Spinal cord (tissue), 10 donors: ENCODE data around the gene GDPD5. TPM values are rescaled to one million over a fixed set of nuclear protein-coding genes. Genes with fewer than 3 reads are reported as not detected.

ENCODE experiments used
- DNase-seq, 6 donors: peaks; one replicate each; pipeline versions ENCODE4 v3.0.0 to v3.0.0-alpha.2; 2013 to 2015; ENCODE audit warnings: low spot score in 6 of 6, low read depth in 4 of 6
- H3K27ac ChIP-seq: one replicate; pipeline ENCODE4 v1.5.1; 2013; ENCODE audit warnings: low read depth, low read length, control low read depth
- H3K27me3 ChIP-seq: one replicate; pipeline ENCODE4 v1.6.1; 2013; ENCODE audit warnings: low read length; ENCODE audit not compliant: control insufficient read depth, insufficient read depth
- H3K36me3 ChIP-seq: one replicate; pipeline ENCODE4 v1.6.1; 2013; ENCODE audit warnings: low read length; ENCODE audit not compliant: control insufficient read depth, insufficient read depth
- H3K4me1 ChIP-seq: one replicate; pipeline ENCODE4 v1.6.1; 2013; ENCODE audit warnings: low read length; ENCODE audit not compliant: control insufficient read depth, insufficient read depth
- H3K4me3 ChIP-seq: one replicate; pipeline ENCODE4 v1.5.1; 2013; ENCODE audit warnings: low read depth, low read length, control low read depth
- H3K9me3 ChIP-seq: one replicate; pipeline ENCODE4 v1.6.1; 2013; ENCODE audit warnings: low read length; ENCODE audit not compliant: control insufficient read depth, insufficient read depth
- WGBS: methylation state at CpG from one replicate; pipeline ENCODE4 v1.1.5; 2013; ENCODE audit warnings: missing lambda C conversion rate; ENCODE audit not compliant: insufficient coverage; 5-methylcytosine and 5-hydroxymethylcytosine counted together
- long read RNA-seq, 4 donors: transcript quantifications; one replicate each; lab custom pipeline, GENCODE V29; 2026
- polyA plus RNA-seq, 2 donors: library from polyadenylated mRNA; unstranded; fragments of 120-200 nt; gene quantifications; one replicate each; pipeline ENCODE4 v1.2.1, GENCODE V29; 2013; ENCODE audit not compliant: insufficient read length in 2 of 2
- total RNA-seq, 2 donors: library from RNA; depleted of rRNA in 1 of 2; stranded (reverse); fragments of 120-200 nt in 1 of 2; fragments of >200 nt in 1 of 2; gene quantifications; one replicate each; pipeline versions ENCODE4 v1.2.3 to v1.2.4, GENCODE V29; 2013 to 2014
- donor health status: healthy.

GDPD5 gene
- total RNA-seq, result 10 to 100 TPM; 13.7 to 30.0 TPM
- polyA plus RNA-seq, result 10 to 100 TPM; 34.1 to 48.4 TPM
- long read RNA-seq, donor 1, partial matches to known transcripts, result 0 of 3 reads
- long read RNA-seq, donor 1, other reads (novel, unspliced or antisense), result 0 of 3 reads
- long read RNA-seq, donor 2, partial matches to known transcripts, result 0 of 2 reads
- long read RNA-seq, donor 2, other reads (novel, unspliced or antisense), result 0 of 2 reads
- long read RNA-seq, donor 3, result 0 reads
- long read RNA-seq, donor 4, result 0 reads

GRCh38 chr11:75525433-75526191 lies at the start of gene GDPD5:
Gene GDPD5 (minus strand): TSS chr11:75525941. CDS start chr11:75477735, 48,206 bp downstream.
- Histone ChIP-seq H3K4me3 (peak within 1 kb of the TSS; percentile 71), H3K27ac (no peak within 1 kb of the TSS), H3K4me1 (peaks cover 62% of the 10 kb centered on the region), H3K27me3 (peaks cover 19% of the 10 kb centered on the region), H3K36me3 (peaks cover 2% of the 10 kb centered on the region), H3K9me3 (no peaks in the 10 kb centered on the region)
- WGBS, result 0% methylated on average over 94 of the region's 99 CpGs
- DNase-seq, result peak; percentile 68 to 96 (median 80)

DNA sequence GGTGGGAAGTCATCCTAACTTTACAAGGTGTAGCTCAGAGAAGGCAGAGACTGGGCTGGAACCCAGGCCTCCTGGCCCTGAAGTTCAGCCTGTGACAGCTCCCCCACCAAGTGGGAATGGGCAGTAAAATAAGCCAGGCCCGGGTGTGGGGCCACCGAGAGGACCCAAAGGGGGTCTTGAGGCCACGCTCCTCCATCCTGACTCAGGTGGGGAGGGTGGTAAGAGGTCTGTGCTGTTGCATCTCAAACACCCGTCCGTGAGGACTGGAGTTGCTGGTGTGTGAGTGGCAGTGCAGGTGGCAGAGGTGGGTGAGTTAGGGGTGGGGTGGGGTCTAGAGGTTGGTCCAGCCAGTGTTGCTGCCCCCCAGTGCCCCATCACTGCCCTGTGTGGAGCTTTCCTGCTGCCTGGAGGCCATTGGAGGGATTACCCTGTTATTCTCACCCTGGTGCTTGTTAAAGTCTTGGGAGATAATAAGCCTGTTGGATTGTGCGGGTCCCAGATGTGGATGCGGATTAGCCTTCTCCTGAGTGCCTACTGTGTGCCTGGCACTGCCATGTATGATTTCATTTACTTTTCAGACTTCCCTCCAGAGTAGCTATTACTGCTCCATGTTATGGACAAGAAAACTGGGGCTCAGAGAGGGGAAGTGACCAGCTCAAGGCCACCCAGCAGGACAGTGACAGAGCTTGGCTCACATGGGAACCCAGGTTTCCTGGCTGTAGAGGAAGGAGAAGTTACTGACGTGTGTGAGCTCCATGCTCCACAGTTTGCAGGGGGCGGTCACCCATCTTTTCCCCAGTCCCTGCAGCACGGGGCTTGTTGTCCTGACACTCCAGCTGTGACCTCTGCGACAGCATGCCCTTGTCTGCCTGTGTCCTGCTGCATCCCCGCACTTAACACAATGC lies 49.2 kb upstream of the GDPD5 start:
- Histone ChIP-seq H3K27ac (no peak overlapping the region), H3K4me3 (no peak overlapping the region), H3K36me3 (peaks cover 19% of the 10 kb centered on the region), H3K9me3 (no peaks in the 10 kb centered on the region), H3K27me3 (no peaks in the 10 kb centered on the region), H3K4me1 (peaks cover 8% of the 10 kb centered on the region)
- no peak for DNase-seq
- WGBS, result 75% methylated on average over 10 of the region's 12 CpGs

- 68% methylated on average over 7 of the region's 8 CpGs for WGBS
- no peak overlapping the region for H3K27ac ChIP-seq
- DNase-seq, result no peak
- no peaks in the 10 kb centered on the region for H3K9me3 ChIP-seq
- H3K27me3 ChIP-seq, result no peaks in the 10 kb centered on the region
- H3K36me3 ChIP-seq, result peaks cover 35% of the 10 kb centered on the region
- H3K4me1 ChIP-seq, result peaks cover 8% of the 10 kb centered on the region
- no peak overlapping the region for H3K4me3 ChIP-seq
These were observed 47.0 kb upstream of the GDPD5 start for GRCh38 chr11:75572744-75573143.

DNA sequence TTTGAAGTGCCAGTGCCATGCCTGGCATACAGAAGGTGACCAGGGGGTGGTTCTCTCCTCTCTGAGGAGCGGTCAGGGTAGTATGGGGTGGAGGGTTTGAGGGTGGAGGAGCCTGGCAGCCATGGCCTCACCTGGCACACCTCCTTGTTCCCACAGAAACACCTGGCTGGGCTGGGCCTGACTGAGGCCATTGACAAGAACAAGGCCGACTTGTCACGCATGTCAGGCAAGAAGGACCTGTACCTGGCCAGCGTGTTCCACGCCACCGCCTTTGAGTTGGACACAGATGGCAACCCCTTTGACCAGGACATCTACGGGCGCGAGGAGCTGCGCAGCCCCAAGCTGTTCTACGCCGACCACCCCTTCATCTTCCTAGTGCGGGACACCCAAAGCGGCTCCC lies 45.9 kb upstream of the GDPD5 start:
- Histone ChIP-seq H3K27me3 (no peaks in the 10 kb centered on the region), H3K27ac (no peak overlapping the region), H3K9me3 (no peaks in the 10 kb centered on the region), H3K36me3 (peaks cover 42% of the 10 kb centered on the region), H3K4me3 (no peak overlapping the region), H3K4me1 (peaks cover 5% of the 10 kb centered on the region)
- no peak for DNase-seq
- 95% methylated on average over 13 of the region's 14 CpGs for whole genome bisulfite sequencing

- H3K4me3 ChIP-seq, result no peak overlapping the region
- H3K36me3 ChIP-seq, result peaks cover 48% of the 10 kb centered on the region
- H3K27ac ChIP-seq, result no peak overlapping the region
- 87% methylated on average over 7 of the region's 9 CpGs for WGBS
- no peak for DNase-seq
- H3K4me1 ChIP-seq, result no peaks in the 10 kb centered on the region
- no peaks in the 10 kb centered on the region for H3K9me3 ChIP-seq
- no peaks in the 10 kb centered on the region for H3K27me3 ChIP-seq
These were observed 44.9 kb upstream of the GDPD5 start for GRCh38 chr11:75570559-75571139.

GRCh38 chr11:75568616-75569219 lies 43.0 kb upstream of the GDPD5 start:
- Histone ChIP-seq H3K27ac (no peak overlapping the region), H3K4me1 (peaks cover 12% of the 10 kb centered on the region), H3K9me3 (no peaks in the 10 kb centered on the region), H3K4me3 (no peak overlapping the region), H3K36me3 (peaks cover 57% of the 10 kb centered on the region), H3K27me3 (no peaks in the 10 kb centered on the region)
- 99% methylated on average over 12 of the region's 14 CpGs for WGBS
- DNase-seq, result no peak

GRCh38 chr11:75567971-75568370 lies 42.2 kb upstream of the GDPD5 start:
- DNase-seq, result no peak
- peaks cover 57% of the 10 kb centered on the region for H3K36me3 ChIP-seq
- H3K27me3 ChIP-seq, result no peaks in the 10 kb centered on the region
- no peak overlapping the region for H3K4me3 ChIP-seq
- H3K27ac ChIP-seq, result no peak overlapping the region
- H3K4me1 ChIP-seq, result peaks cover 20% of the 10 kb centered on the region
- no peaks in the 10 kb centered on the region for H3K9me3 ChIP-seq
- 96% methylated on average over 6 of the region's 6 CpGs for WGBS

DNA sequence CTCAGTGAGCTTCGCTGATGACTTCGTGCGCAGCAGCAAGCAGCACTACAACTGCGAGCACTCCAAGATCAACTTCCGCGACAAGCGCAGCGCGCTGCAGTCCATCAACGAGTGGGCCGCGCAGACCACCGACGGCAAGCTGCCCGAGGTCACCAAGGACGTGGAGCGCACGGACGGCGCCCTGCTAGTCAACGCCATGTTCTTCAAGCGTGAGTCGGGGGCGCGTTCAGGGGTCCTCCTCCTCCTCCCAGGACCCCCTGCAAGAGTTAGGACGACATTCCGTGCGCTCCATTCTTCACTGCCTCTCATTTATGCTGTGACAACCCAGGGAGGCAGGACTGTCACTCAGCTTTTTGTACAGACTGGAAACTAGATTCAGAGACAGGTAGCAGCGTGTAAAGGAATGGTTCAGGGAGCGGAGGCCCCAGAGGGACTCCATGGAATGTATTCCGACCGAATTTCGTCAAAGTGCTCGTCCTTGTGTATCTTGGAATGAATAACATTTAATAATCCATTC lies 41.1 kb upstream of the GDPD5 start:
- Histone ChIP-seq H3K4me3 (no peak overlapping the region), H3K36me3 (peaks cover 48% of the 10 kb centered on the region), H3K9me3 (no peaks in the 10 kb centered on the region), H3K4me1 (peaks cover 31% of the 10 kb centered on the region), H3K27ac (no peak overlapping the region), H3K27me3 (peaks cover 8% of the 10 kb centered on the region)
- 96% methylated on average over 25 of the region's 34 CpGs for WGBS
- DNase-seq, result no peak
